Gastroesophageal sphincter (tissue), 4 donors: ENCODE results near the gene HIGD1A. TPM values are rescaled to one million over a fixed set of nuclear protein-coding genes. Genes with fewer than 3 reads are reported as not detected.

Experiments
- ATAC-seq: fragments of 150-250 bp; one replicate; pipeline ENCODE4 v1.9.1; 2016; ENCODE audit warnings: mild to moderate bottlenecking, moderate library complexity
- H3K27ac ChIP-seq, 4 donors: fragments of 200-600 bp; sonication (generic) in 3 of 4; 1 replicate in 3 of 4; 2 replicates in 1 of 4; pipeline ENCODE4 v1.5.1; 2016 to 2019
- H3K27me3 ChIP-seq: fragments of 200-600 bp; sonication (generic); one replicate; pipeline ENCODE4 v1.5.1; 2019
- H3K36me3 ChIP-seq, 2 donors: fragments of 200-600 bp; sonication (generic); one replicate each; pipeline ENCODE4 v1.5.1; 2019; ENCODE audit warnings: control low read depth in 1 of 2
- H3K4me1 ChIP-seq, 3 donors: fragments of 200-600 bp; sonication (generic); 1 replicate in 2 of 3; 2 replicates in 1 of 3; pipeline ENCODE4 v1.5.1; 2016 to 2019; ENCODE audit warnings: control low read depth in 2 of 3
- H3K4me3 ChIP-seq, 2 donors: fragments of 200-600 bp; sonication (generic); one replicate each; pipeline ENCODE4 v1.5.1; 2019; ENCODE audit warnings: mild to moderate bottlenecking in 1 of 2, moderate library complexity in 1 of 2
- H3K9me3 ChIP-seq, 3 donors: fragments of 200-600 bp; sonication (generic); one replicate each; pipeline ENCODE4 v1.5.1; 2017 to 2019; ENCODE audit warnings: control low read depth in 2 of 3
- CTCF ChIP-seq, 4 experiments: fragments of 200-600 bp in 2 of 4; fragments of 450-650 bp in 2 of 4; sonication (generic) in 1 of 4; IDR thresholded peaks; one replicate each; pipeline ENCODE4 v1.5.1; 2017 to 2019; ENCODE audit warnings: antibody characterized with exemption in 4 of 4, mild to moderate bottlenecking in 2 of 4, moderate library complexity in 2 of 4
- EP300 ChIP-seq: sonication (generic); formaldehyde crosslinking; IDR thresholded peaks from one replicate; pipeline ENCODE4 v1.6.1; 2017; ENCODE audit warnings: antibody characterized with exemption, mild to moderate bottlenecking
- POLR2A ChIP-seq, 2 donors: fragments of 450-650 bp; IDR thresholded peaks; one replicate each; pipeline ENCODE4 v1.6.1; 2017; ENCODE audit warnings: antibody characterized with exemption in 2 of 2, mild to moderate bottlenecking in 2 of 2, moderate library complexity in 1 of 2
- POLR2AphosphoS5 ChIP-seq: sonication (generic); formaldehyde crosslinking; IDR thresholded peaks from one replicate; pipeline ENCODE4 v1.6.1; 2017; ENCODE audit warnings: antibody characterized with exemption
- WGBS, 2 donors: methylation state at CpG; one replicate each; pipeline ENCODE4 v1.1.5; 2018; ENCODE audit warnings: low coverage in 1 of 2; 5-methylcytosine and 5-hydroxymethylcytosine counted together
- total RNA-seq, 4 donors: library from RNA; depleted of rRNA; stranded (reverse); fragments of >200 nt; gene quantifications; one replicate each; pipeline ENCODE4 v1.1.0, GENCODE V29; 2016

Gene HIGD1A
- total RNA-seq, 4 donors from 2014 or later = 173 to 657 (median 393) TPM

DNA sequence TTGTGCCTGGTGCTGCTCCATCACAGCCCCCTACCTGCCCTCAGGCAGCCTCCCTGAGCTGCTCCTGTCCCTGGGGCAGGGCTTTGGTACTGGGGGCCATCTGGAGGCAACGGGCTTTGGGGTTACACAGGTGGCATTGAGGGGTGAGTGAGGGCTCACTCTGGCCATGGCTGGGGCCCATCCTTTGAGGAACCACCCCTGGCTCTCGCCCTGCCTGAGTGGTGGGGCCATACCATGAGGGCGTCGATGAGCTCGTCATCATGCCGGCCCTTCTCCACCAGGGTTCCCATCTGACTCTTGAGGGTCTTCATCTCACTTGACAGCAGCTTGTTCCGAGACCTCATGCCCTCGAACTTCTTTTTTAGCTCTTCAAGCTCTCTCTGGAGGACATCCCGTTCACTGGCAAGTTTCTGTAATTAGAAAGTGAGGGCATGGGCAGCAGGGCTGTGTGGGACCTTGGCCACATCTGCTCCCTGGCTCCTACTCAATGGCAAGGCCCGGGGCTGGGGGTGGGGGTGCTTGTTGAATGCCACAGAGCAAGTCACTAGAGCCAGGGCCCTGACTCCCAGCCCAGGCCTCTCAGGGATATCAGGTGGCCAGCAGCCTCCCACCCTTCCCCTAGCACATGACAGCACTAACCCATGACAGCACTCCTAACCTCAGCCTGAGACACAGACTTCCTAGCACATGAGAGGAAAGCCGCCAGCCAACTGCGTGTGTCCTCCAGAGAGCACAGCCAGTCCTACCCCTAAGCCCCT lies 64.7 kb downstream of the HIGD1A start:
- 80 to 86% methylated on average over 1 to 8 of the region's 12 CpGs for WGBS, 2 donors
- TF ChIP-seq CTCF (IDR thresholded peaks at IDR 0.05) = no peak
- H3K27ac ChIP-seq = no peak overlapping the region
- no peaks in the 10 kb centered on the region for H3K9me3 ChIP-seq
- ATAC-seq = no peak
- H3K36me3 ChIP-seq = no peaks in the 10 kb centered on the region
- H3K4me1 ChIP-seq = peaks cover 0 to 9% (median 0%) of the 10 kb centered on the region in 3 donors
- H3K4me3 ChIP-seq = no peak overlapping the region
- H3K27me3 ChIP-seq = no peaks in the 10 kb centered on the region

GRCh38 chr3:42736531-42736930 lies 67.8 kb downstream of the HIGD1A start:
- TF ChIP-seq EP300 (no peak), CTCF (IDR thresholded peaks at IDR 0.05) (no peak), POLR2A (IDR thresholded peaks at IDR 0.05) (no peak), POLR2AphosphoS5 (no peak)
- Histone ChIP-seq H3K27me3 (no peaks in the 10 kb centered on the region), H3K9me3 (no peaks in the 10 kb centered on the region), H3K36me3 (no peaks in the 10 kb centered on the region), H3K4me3 (no peak overlapping the region), H3K27ac (no peak overlapping the region), H3K4me1 (no peaks in the 10 kb centered on the region)
- WGBS, 2 donors = 60 to 84% methylated on average over 2 to 4 of the region's 6 CpGs
- ATAC-seq = no peak

DNA sequence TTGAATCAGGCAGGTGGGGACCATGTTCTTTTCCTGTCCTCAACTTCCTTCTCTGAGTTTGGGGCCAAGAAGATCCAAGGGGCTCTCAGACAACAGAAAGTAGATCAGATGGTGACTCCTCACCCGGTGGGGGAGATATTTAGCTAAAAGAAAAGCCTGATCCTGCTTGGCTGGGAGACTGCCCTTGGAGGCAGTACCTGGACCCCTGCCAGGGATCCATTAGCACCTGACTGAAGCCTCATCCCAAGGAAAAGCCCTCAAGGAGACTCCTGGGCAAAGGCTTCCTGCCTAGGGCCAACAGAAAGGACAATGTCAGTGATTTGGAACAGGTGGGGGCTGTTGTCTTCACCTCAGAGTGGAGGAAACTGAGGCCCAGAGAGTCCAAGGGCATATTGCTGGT lies 68.2 kb downstream of the HIGD1A start:
- Histone ChIP-seq H3K27ac (no peak overlapping the region), H3K4me3 (no peak overlapping the region), H3K36me3 (no peaks in the 10 kb centered on the region), H3K9me3 (no peaks in the 10 kb centered on the region), H3K27me3 (no peaks in the 10 kb centered on the region), H3K4me1 (no peaks in the 10 kb centered on the region)
- no peak for ATAC-seq
- no peak for TF ChIP-seq POLR2AphosphoS5
- no peak for TF ChIP-seq CTCF (IDR thresholded peaks at IDR 0.05)
- no peak for TF ChIP-seq EP300
- no peak for TF ChIP-seq POLR2A (IDR thresholded peaks at IDR 0.05)
- 20% methylated on average over 1 of the region's 1 CpG; no CpG with 5 or more reads in 1 of the 2 donors for WGBS, 2 donors

DNA sequence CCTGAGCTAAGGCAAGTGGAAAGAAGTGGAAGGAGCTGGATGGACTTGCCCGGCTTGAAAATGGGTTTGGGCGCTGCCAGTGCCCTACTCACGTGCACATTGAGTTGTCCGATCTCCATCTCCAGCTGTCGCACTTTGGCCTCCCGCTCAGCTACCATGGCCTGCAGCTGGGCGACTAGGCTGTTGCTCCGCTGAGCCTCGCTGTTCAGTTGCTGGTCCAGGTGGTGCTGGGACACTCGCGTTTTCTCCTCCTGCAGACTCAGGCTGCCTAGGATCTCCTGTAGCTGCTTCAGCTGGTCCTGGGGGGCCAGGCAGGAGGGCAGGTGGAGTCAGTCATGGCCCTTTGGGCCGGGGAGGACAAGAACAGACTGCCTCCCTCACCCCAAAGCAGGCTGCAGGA lies 68.7 kb downstream of the HIGD1A start:
- no peak overlapping the region for H3K4me3 ChIP-seq
- ATAC-seq = no peak
- no peak for TF ChIP-seq POLR2A (IDR thresholded peaks at IDR 0.05)
- no peak for TF ChIP-seq CTCF (IDR thresholded peaks at IDR 0.05)
- TF ChIP-seq EP300 = no peak
- no peak for TF ChIP-seq POLR2AphosphoS5
- no peaks in the 10 kb centered on the region for H3K4me1 ChIP-seq
- H3K27me3 ChIP-seq = no peaks in the 10 kb centered on the region
- H3K36me3 ChIP-seq = no peaks in the 10 kb centered on the region
- H3K27ac ChIP-seq = no peak overlapping the region
- H3K9me3 ChIP-seq = no peaks in the 10 kb centered on the region
- 100% methylated on average over 2 to 4 of the region's 12 CpGs for WGBS, 2 donors

GRCh38 chr3:42735019-42735418 lies 69.3 kb downstream of the HIGD1A start:
- Histone ChIP-seq H3K27ac (no peak overlapping the region), H3K36me3 (no peaks in the 10 kb centered on the region)

More at GRCh38 chr3:42735019-42735418, 69.3 kb downstream of the HIGD1A start:
- no peak for ATAC-seq
- Histone ChIP-seq H3K27me3 (no peaks in the 10 kb centered on the region), H3K9me3 (no peaks in the 10 kb centered on the region), H3K4me1 (peaks cover 0 to 3% (median 0%) of the 10 kb centered on the region in 3 donors), H3K4me3 (no peak overlapping the region)
- TF ChIP-seq CTCF (IDR thresholded peaks at IDR 0.05) (no peak), POLR2A (IDR thresholded peaks at IDR 0.05) (no peak), EP300 (no peak), POLR2AphosphoS5 (no peak)
- WGBS, 2 donors = 64 to 74% methylated on average over 6 to 8 of the region's 8 CpGs
